HG03378 (cell line): ENCODE data around the gene PDE6A.
"Not testable (repeated sequence)": the region's sequence is repeated elsewhere in the genome, so short reads cannot be mapped to it uniquely, and the experiment has no call there.

Experiments used
- ATAC-seq: cut with Tn5 transposase; IDR thresholded peaks from one replicate; pipeline ENCODE4 v1.9.1; 2021; ENCODE audit warnings: mild to moderate bottlenecking, moderate library complexity; ENCODE audit not compliant: unreplicated experiment

The PDE6A gene

DNA sequence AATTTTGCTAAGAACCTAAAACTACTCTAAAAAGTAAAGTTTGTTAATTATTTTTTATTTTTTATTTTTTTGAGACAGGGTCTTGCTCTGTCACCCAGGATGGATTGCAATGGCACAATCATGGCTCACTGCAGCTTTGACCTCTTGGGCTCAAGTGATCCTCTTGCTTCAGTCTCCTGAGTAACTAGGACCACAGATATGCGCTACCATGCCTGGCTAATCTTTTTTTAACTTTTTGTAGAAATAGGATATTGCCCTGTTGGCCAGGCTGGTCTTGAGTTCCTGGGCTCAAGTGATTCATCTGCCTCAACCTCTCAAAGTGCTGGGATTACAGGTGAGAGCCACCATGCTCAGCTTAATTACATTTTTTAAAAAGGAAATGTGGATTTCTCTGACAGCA is 45.8 kb downstream of the PDE6A start:
- ATAC-seq = no peak

DNA sequence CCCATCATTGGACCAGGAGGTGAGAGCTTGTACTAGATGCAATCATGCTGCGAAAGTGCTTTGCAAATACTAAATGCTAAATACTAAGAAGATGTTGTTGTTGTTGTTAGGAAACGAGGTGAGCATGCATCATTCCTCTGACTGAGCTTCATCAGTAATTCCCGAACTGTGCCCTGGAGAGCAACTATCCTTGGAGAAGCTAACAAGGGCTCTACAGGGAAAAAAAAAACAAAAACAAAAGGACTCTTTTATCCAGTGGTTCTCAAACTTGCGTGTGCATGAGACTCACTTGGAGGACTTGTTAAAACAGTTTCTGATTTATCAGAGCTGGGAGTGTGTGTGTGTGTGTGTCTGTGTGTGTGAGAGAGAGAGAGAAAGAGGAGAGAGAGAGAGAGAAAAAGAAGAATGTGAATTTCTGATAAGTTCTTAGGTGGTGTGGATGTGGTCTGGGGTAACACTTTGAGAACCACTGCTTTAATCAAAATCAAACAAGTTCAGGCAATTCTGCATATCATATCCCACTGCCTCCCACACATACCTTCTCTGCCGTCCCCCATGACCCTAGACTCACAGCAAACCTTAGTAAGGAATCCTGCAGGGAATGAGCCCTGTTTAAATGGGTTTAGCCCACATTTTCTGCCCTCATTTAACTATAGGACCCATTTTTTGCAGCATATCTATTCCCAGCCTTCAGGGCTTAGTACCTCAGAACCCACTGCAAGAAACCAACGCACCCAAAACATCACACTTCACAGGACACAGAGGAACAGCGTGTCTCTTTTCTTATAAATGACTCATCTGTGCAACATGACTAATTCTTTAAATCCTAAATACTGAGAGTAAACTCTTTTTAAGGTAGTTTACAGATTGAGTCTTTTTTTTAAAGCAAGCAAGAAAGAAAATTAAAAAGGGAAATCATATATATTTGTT is 48.9 kb downstream of the PDE6A start:
- no peak for ATAC-seq

DNA sequence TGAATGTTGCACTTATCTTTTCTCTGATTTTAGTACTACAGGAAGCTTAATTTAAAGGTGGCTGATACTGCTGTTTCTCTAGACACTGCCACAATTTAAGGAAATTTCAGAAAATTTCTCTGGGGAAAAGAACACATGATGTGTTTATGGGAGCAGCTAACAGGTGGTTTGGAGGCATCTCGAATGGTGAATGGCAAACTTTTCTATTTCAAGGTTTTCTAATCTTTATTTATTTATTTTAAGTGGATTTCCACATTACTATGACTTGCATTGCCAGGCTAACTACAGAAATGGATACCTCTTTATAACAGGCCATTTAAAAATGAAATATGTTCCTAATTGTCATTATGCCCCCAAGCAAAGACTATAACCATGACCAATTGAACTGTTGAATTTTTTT is 50.4 kb downstream of the PDE6A start:
- ATAC-seq = no peak

DNA sequence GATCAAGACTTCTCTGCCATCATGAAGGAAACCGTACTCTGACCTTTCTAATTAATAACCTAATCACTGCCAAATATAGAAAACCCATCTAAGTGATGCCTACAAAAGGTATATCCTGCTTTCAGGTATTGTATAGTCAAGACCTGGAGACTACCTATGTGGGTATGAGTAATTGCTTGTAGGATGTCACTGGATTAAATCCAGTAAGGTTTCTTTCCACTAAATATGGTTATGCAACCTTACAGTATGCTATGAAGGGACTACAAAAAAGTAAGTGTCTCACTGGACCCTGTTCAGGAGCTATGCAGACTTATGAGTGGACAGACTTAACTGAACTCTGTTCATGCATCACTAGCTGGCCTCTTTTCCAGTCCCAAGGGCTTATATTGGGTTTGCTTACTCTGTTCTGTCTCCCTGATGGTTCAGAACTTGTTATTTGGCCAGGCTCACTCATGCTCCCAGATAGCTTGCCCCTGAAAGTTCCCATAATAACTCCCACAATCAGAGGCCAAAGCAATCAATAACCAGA is 51.1 kb downstream of the PDE6A start:
- ATAC-seq = no peak

DNA sequence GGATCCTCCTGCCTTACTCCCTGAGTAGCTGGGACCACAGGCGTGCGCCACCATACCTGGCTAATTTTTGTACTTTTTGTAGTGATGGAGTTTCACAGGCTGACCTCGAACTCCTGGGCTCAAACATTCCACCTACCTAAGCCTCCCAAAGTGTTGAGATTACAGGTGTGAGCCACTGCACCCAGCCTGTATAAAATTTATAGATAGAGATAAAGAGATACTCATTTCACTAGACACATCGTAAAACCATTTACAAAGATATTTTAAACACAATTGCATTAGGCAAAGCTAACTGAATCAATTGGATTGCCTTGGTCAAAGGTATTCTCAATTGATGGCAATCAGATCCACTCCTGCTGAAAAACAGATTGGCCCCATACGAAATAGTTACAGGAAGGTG is 52.0 kb downstream of the PDE6A start:
- no peak for ATAC-seq

DNA sequence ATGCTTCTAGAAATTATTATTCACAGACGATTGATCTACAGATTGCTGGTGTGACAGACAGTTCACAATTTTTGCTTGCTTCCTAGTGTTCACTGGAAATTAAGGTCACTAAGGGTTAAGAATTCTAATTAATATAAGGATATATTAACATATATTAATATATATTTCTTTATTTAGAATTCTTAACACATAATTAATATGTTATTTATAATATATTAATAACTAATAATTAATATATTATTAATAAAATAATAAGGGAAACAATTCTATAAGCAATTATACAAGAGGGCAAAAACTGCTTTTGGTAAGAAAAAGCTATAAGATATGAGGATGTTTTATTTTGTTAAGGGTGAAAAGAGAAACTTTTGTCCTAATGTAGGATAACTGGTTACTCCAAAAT is 56.3 kb downstream of the PDE6A start:
- no peak for ATAC-seq

DNA sequence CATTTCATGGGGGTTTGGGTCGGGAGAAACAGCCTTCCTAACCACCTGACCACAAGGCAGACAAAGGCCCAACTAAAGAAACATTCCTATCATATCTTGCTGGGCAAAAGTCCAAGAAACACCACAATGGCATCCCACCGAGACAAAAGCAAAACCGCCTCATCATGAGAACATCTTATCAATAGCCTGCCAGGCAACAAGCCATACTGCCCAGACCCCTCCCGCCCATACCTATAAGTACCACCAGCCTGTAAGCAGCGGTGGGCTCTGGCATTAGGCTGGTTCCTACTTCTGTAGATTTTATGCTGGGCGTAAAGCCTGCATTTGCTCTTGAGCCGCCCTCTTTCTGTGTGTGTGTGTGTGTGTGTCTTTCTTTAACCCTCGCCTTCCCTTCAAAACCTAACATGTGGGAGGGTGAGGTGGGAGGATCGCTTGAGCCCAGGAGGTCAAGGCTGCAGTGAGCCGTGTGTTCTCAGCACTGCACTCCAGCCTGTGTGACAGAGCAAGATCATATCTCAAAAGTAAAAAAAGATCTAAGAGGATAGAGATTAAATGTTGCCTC is 56.9 kb downstream of the PDE6A start:
- ATAC-seq = no peak

DNA sequence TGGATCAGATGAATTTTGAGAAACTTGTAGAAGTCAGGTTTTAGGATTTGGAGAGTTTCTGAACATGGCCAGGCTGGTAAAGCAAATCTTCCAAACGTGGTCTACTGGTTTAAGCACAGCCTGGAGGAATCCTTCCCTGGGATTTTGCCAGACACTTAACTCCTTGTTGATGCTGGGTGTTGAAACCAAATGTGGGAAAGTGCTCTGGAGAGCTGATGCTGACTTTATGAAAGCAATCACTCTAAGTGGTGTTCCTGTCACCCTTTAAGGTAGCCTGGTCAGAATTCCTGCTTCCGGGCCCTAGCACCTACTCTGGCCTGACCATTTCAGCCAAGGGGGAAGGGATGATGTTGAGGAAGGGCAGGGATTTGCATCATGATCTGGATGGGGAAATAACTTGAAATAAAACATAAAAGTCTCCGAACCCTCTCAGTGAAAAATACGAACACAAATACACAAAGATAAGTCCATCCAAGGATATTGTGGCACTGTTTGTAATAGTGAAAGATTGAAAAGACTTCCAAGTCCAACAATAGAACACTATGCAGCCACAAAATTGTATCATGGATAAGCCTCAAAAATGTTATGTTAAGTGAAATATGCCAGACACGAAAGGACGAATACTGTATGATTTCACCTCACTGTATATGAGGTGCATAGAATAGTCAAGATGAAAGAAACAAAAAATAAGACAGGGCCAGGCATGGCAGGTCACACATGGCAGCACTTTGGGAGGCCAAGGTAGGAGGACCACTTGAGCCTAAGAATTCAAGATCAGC is 57.7 kb downstream of the PDE6A start:
- no peak for ATAC-seq

DNA sequence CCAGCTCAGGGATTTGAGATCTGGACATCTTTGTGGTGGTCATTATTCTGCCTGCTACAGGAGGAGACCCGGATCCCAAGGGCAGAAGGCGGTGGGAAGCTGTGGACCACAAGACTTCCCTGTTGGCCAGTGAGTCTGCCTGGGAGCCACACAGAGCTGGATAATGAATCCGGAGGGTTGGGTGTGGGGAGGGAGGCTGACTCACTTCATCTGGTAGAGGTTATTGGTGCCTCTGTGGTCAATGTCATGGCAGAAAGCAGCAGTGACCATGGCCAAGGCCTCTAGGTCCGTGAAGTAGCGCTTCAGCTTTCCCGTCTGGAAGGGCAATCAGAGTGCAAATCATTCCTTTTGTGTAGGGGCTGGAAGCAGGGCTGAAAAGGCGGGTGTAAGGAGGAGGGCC is 58.5 kb downstream of the PDE6A start:
- ATAC-seq = no peak

DNA sequence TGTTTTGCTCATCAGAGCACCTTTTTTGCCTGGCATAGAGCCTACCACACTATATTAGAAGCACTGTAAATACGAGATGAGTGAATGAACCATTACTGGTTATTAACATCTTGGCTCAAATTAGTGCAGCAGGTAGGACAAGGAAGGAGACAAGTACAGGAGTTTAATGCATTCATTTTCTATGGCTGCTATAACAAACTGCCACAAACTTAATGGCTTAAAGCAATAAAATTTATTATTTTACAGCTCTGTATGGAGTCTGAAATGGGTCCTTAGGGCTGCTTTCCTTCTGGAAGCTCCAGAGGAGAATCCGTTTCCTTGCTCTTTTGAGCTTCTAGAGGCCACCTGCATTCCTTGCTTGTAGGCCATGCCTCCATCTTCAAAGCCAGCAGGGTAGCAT is 59.1 kb downstream of the PDE6A start:
- no peak for ATAC-seq

DNA sequence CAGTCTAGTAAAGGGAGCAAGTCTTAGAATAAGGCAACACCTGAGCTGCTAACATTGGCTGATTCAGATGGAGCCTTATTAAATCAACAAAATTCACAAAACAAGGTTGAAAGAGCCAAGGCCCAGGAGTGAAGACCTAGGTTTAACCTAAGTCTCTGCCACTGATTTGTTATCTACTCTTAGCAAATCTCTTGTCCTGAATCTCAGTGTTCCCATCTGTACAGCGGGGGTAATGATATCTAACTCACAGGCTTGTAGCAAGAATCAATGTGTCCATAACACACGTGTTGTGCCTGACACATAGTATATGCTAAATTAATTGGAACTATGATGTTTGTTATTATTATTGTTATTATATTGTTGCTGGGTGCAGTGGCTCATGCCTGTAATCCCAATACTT is 61.0 kb downstream of the PDE6A start:
- no peak for ATAC-seq

DNA sequence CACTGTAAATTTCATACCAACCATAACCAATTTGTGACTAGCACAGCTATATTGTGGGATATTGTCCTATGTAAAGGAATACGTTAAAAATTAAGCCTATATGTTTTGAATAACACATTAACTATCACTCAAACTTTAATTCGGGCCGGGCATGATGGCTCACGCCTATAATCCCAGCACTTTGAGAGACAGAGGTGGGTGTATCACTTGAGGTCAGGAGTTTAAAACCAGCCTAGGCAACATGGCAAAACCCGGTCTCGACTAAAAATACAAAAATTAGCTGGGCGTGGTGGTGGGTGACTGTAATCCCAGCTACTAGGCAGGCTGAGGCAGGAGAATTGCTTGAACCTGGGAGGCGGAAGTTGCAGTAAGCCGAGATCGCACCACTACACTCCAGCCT is 62.0 kb downstream of the PDE6A start:
- not testable (repeated sequence) for ATAC-seq

DNA sequence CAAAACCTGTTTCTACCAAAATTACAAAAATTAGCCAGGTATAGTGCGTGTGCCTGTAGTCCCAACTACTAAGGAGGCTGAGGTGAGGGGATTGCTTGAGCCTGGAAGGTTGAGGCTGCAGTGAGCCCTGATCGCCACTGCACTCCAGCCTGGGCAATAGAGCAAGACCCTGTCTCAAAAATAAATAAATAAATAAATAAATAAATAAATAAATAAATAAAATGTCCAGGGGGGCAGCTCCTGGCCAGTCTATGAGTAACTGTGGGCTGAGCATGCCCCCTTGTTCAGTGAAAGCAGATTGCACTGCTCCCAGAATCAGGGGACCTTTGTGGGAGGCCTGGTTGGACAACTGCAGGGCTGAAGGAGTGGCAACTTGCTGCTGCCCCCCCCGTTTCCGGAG is 62.7 kb downstream of the PDE6A start:
- no peak for ATAC-seq

DNA sequence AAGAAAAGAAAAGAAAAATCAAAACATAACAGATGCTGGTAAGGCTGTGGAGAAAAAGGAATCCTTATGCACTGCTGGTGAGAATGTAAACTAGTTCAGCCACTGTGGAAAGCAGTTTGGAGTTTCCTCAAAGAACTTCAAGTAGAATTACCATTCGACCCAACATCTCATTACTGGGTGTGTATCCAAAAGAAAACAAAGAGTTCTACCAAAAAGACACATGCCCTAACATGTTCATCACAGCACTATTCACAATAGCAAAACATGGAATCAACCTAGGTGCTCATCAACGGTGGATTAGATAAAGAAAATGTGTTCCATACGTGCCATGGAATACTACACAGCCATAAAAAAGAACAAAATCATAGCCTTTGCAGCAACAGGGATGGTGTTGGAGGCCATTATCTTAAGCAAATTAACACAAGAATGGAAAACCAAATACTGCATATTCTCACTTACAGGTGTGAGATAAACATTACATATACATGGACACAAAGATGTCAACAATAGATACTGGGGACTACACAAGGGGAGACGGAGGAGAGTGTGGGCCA is 63.4 kb downstream of the PDE6A start:
- no peak for ATAC-seq

DNA sequence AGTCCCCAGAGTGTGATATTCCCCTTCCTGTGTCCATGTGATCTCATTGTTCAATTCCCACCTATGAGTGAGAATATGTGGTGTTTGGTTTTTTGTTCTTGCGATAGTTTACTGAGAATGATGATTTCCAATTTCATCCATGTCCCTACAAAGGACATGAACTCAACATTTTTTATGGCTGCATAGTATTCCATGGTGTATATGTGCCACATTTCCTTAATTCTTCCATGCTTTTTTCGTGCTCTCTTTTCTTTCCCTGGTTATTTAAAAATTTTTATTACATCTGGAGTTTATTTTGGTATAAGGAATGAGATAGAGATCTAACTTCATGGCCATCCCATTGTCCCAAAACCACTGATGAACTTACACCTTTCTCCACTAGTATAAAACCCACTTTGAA is 65.0 kb downstream of the PDE6A start:
- ATAC-seq = not testable (repeated sequence)

DNA sequence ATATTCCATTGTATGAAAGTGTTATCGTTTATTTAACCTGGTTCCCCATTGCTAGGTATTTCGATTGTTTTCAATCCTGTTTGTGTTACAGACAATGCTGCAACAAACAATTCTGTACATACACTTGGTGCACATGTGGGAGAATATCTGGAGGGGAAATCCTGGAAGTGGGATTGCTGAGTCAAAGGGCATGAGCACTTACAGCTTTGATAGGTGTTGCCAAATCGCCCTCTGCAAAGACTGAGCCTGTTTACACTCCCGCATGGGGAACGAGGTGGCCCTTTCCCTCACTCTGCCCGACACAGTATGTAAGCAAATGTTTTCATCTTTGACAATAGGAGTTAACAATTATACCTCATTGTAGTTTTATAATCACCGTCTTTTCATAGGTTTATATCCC is 66.2 kb downstream of the PDE6A start:
- ATAC-seq = no peak

DNA sequence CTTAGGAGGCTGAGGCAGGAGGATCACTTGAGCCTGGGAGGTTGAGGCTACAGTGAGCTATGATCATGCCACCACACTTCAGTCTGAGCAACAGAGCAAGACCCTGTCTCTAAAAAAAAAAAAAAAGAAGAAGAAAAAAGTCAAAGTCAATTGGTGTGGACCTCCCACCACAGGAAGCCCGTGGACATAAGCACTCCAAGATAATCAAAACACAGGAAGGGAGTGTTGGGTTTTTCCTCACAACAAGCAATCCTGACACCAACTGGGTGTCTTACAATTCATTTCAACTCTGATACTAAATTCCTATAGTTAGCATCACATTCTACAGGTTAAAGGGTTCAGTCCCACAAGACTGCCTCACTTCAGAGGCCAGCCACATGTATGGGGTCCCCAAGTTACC is 70.7 kb downstream of the PDE6A start:
- ATAC-seq = no peak

DNA sequence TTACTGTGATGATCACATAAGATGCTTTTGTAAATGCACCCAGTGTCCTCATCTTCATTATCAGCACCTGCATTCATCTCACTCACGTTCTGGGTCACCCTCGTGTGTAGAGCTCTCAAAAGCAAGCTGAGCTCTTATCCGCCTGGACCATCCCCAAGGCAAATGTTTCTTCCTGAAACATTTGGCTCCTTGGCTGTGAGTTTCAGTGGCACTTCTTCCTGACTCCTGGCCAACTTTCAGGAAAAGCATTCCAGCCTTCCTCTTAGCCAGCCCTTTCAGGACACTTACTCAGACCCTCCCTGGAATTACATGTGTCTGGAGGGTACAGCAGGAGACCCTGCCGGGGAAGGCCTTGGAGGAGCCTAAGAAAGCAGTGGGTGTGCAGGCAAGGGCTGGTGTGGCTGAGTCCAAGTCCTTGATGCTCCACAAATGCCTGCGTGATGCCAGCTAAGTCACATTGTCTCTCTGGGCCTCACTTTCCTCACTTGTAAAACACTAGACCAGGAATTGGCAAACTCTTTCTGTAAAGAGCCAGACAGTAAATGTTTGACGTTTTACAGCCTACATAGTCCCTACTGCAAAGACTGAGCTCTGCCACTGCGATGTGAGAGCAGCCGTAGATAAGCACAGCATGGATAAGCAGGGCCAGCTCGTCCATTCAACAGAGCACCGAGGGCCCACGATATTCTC is 72.1 kb downstream of the PDE6A start:
- no peak for ATAC-seq

DNA sequence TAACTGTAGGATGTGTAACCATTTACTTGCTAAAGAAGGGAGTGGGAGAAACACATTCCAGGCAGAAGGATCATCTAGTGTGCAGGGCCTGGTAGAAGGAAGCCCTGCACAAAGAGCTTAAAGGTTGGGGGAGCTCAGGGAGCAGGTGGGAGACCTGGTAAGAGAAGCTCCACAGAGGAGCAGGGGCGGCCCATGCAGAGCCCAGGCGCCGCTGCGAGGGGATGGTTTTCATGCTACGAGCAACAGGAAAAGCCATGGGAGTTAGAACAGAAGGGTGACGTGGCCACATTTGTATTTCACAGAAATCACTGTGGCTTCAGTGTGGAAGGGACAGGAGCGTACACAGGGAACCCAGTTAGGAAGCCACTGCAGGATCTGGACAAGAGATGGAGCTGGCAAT is 73.1 kb downstream of the PDE6A start:
- ATAC-seq = no peak

DNA sequence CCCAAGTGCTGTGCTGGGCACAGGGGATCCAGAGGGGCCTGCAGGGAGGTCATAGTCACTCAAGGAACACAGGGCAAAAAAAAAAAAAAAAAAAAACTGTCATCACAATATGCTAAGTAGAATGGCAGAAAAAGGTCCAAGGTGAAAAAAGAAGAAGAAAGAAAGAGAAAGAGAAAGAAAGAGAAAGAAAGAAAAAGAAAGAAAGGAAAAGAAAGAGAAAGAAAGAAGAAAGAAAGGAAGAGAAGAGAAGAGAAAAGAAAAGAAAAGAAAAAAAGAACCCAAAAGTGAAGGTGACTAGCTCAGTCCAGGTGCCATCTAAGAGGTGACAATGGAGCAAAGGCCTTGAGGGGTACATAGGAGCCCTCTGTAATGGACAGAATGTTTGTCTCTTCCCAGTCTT is 73.9 kb downstream of the PDE6A start:
- no peak for ATAC-seq

DNA sequence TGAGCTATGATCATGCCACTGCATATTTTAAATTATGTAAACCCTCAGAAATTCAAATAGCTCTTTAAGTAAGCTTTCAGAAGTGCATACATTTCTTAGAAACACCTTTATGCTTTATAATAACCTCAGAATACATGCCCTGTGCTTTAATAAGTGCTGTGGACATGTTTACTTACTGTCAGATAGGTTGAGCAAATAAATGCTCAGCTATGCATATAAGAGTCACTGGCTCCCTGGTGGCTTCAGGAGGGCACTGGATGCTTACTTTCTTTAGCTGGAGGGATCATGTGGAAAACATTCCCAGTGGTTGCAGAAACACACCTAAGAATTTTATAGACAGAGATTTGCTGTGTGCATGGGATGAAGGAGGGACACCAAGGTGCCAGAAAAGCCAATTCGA is 74.4 kb downstream of the PDE6A start:
- no peak for ATAC-seq
